Activated naive CD8-positive, alpha-beta T cell treated with anti-CD3 and anti-CD28 coated beads, Interleukin-2, amount 50 U/mL, for 24 hours (primary cell): ENCODE data around the gene SOX14.

Source experiments
- ATAC-seq: fragments of 150-1000 bp; cut with Tn5 transposase; one replicate; pipeline ENCODE4 v1.10.0; 2021
- DNase-seq: peaks from one replicate; pipeline ENCODE4 v3.0.0; 2021
- H3K27ac Mint-ChIP-seq: one replicate; pipeline ENCODE4 v1.8.0; 2021; ENCODE audit warnings: mild to moderate bottlenecking, mixed read lengths
- H3K27me3 Mint-ChIP-seq: one replicate; pipeline ENCODE4 v1.8.0; 2021; ENCODE audit warnings: mixed read lengths
- H3K36me3 Mint-ChIP-seq: one replicate; pipeline ENCODE4 v1.8.0; 2021; ENCODE audit warnings: low read depth, mixed read lengths
- H3K4me1 Mint-ChIP-seq: one replicate; pipeline ENCODE4 v1.8.0; 2021; ENCODE audit warnings: mixed read lengths
- H3K4me3 Mint-ChIP-seq: one replicate; pipeline ENCODE4 v1.8.0; 2021; ENCODE audit warnings: mild to moderate bottlenecking, moderate library complexity, mixed read lengths
- H3K9me3 Mint-ChIP-seq: one replicate; pipeline ENCODE4 v1.8.0; 2021; ENCODE audit warnings: mixed read lengths

SOX14 gene

GRCh38 chr3:137764001-137764433, at the start of gene SOX14:
SOX14 (plus strand) TSS chr3:137764315; CDS start chr3:137764785, 470 bp downstream.
- no peak within 1 kb of the TSS for H3K27ac Mint-ChIP-seq
- DNase-seq (no peak), ATAC-seq (no peak)
- H3K9me3 Mint-ChIP-seq, result no peaks in the 10 kb centered on the region
- no peaks in the 10 kb centered on the region for H3K4me1 Mint-ChIP-seq
- H3K36me3 Mint-ChIP-seq, result peaks cover 3% of the 10 kb centered on the region
- no peak within 1 kb of the TSS for H3K4me3 Mint-ChIP-seq
- peaks cover 88% of the 10 kb centered on the region for H3K27me3 Mint-ChIP-seq

DNA sequence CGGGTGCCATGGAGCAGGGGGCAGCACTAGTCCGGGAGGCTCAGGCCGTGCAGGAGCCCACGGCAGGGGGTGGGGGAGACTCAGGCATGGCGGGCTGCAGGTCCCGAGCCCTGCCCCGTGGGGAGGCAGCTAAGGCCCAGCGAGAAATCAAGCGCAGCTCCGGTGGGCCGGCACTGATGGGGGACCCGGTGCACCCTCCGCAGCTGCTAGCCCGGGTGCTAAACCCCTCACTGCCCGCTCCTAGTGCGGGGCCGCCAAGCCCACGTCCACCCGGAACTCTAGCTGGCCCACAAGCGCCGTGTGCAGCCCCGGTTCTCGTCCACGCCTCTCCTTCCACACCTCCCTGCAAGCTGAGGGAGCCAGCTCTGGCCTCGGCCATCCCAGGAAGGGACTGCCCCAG, 49.6 kb upstream of the SOX14 start:
- H3K27ac Mint-ChIP-seq, result no peak overlapping the region
- H3K9me3 Mint-ChIP-seq, result peaks cover 23% of the 10 kb centered on the region
- no peak for ATAC-seq
- H3K36me3 Mint-ChIP-seq, result no peaks in the 10 kb centered on the region
- H3K4me1 Mint-ChIP-seq, result no peaks in the 10 kb centered on the region
- no peak for DNase-seq
- H3K27me3 Mint-ChIP-seq, result no peaks in the 10 kb centered on the region
- H3K4me3 Mint-ChIP-seq, result no peak overlapping the region

DNA sequence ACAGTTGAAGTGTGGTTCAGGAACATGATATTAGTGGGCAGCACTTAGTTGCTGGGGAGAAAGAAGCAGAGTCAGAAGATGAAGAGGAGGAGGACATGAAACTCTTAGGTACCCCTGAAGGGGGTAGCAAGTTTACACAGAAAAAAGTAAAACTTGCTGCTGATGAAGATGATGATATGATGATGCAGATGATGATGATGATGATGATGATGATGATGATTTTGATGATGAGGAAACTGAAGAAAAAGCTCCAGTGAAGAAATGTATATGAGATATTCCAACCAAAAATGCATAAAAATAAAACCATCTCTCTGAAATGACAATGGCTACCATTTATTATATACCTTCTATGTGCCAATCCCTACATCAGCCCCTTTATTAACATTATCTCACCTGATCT, 39.9 kb upstream of the SOX14 start:
- Mint-ChIP-seq H3K9me3 (peaks cover 14% of the 10 kb centered on the region), H3K4me1 (no peaks in the 10 kb centered on the region), H3K27ac (no peak overlapping the region), H3K36me3 (no peaks in the 10 kb centered on the region), H3K4me3 (no peak overlapping the region), H3K27me3 (no peaks in the 10 kb centered on the region)
- DNase-seq, result no peak
- no peak for ATAC-seq

DNA sequence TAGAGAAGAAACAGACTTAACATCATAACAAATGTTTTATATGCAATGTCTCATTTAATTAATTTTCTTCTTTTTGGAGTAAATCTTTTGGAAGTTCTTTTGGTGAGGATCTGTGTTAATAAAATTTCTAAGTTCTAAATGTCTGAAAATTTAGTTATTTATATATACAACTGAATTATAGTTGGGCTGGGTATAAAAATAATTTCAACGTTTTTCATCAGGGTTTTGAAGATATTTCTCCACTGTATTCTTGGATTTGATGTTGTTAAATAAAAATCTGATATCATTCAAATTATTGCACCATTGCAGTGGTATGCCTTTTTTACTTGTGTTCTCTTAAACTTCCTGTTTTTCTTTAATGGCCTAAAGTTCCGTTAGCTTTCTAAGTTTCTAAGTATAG, 26.9 kb upstream of the SOX14 start:
- peaks cover 2% of the 10 kb centered on the region for H3K27me3 Mint-ChIP-seq
- DNase-seq (no peak), ATAC-seq (no peak)
- no peaks in the 10 kb centered on the region for H3K4me1 Mint-ChIP-seq
- peaks cover 2% of the 10 kb centered on the region for H3K36me3 Mint-ChIP-seq
- H3K9me3 Mint-ChIP-seq, result peaks cover 28% of the 10 kb centered on the region
- H3K4me3 Mint-ChIP-seq, result no peak overlapping the region
- H3K27ac Mint-ChIP-seq, result no peak overlapping the region

GRCh38 chr3:137738710-137739109, 25.4 kb upstream of the SOX14 start:
- ATAC-seq (no peak), DNase-seq (no peak)
- Mint-ChIP-seq H3K36me3 (peaks cover 2% of the 10 kb centered on the region), H3K4me1 (no peaks in the 10 kb centered on the region), H3K4me3 (no peak overlapping the region), H3K27ac (no peak overlapping the region), H3K9me3 (peaks cover 24% of the 10 kb centered on the region), H3K27me3 (no peaks in the 10 kb centered on the region)

- DNase-seq (no peak), ATAC-seq (no peak)
- H3K27ac Mint-ChIP-seq, result no peak overlapping the region
- no peaks in the 10 kb centered on the region for H3K9me3 Mint-ChIP-seq
- no peaks in the 10 kb centered on the region for H3K36me3 Mint-ChIP-seq
- H3K4me3 Mint-ChIP-seq, result no peak overlapping the region
- H3K4me1 Mint-ChIP-seq, result no peaks in the 10 kb centered on the region
- H3K27me3 Mint-ChIP-seq, result peaks cover 2% of the 10 kb centered on the region
These were observed 20.5 kb upstream of the SOX14 start for GRCh38 chr3:137743608-137744007.

DNA sequence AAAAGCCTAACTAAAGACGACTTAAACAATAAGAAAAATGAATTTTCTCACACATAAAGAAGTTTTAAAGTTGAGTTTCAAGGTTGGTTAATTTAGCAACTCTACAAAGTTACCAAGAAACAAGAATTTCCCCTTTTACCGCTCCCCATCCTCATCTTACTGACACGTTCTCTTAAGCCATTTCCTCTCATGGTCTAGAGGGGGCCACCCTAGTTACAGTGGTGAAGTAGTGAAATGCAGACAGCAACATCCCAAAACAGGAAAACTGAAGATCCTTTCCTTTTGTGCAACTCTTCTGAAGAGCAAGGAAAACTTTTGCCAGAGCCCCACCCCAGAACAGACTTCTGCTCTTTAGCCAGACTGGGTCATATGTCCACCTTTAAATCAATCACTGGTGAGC, 17.3 kb upstream of the SOX14 start:
- H3K27ac Mint-ChIP-seq, result no peak overlapping the region
- no peaks in the 10 kb centered on the region for H3K9me3 Mint-ChIP-seq
- ATAC-seq (no peak), DNase-seq (no peak)
- peaks cover 2% of the 10 kb centered on the region for H3K27me3 Mint-ChIP-seq
- H3K4me1 Mint-ChIP-seq, result no peaks in the 10 kb centered on the region
- no peak overlapping the region for H3K4me3 Mint-ChIP-seq
- no peaks in the 10 kb centered on the region for H3K36me3 Mint-ChIP-seq

GRCh38 chr3:137759505-137759904, 4.6 kb upstream of the SOX14 start:
- Mint-ChIP-seq H3K4me1 (no peaks in the 10 kb centered on the region), H3K27me3 (peaks cover 53% of the 10 kb centered on the region)
- DNase-seq, result no peak

GRCh38 chr3:137760341-137761098, 3.6 kb upstream of the SOX14 start:
- Mint-ChIP-seq H3K27ac (no peak overlapping the region), H3K9me3 (peaks cover 3% of the 10 kb centered on the region), H3K4me3 (no peak overlapping the region), H3K4me1 (no peaks in the 10 kb centered on the region), H3K36me3 (peaks cover under 1% of the 10 kb centered on the region), H3K27me3 (peaks cover 61% of the 10 kb centered on the region)
- DNase-seq (no peak), ATAC-seq (no peak)

More at GRCh38 chr3:137759505-137759904, 4.6 kb upstream of the SOX14 start:
- no peak for ATAC-seq
- H3K4me3 Mint-ChIP-seq, result no peak overlapping the region
- no peaks in the 10 kb centered on the region for H3K36me3 Mint-ChIP-seq
- no peak overlapping the region for H3K27ac Mint-ChIP-seq
- H3K9me3 Mint-ChIP-seq, result peaks cover 3% of the 10 kb centered on the region

DNA sequence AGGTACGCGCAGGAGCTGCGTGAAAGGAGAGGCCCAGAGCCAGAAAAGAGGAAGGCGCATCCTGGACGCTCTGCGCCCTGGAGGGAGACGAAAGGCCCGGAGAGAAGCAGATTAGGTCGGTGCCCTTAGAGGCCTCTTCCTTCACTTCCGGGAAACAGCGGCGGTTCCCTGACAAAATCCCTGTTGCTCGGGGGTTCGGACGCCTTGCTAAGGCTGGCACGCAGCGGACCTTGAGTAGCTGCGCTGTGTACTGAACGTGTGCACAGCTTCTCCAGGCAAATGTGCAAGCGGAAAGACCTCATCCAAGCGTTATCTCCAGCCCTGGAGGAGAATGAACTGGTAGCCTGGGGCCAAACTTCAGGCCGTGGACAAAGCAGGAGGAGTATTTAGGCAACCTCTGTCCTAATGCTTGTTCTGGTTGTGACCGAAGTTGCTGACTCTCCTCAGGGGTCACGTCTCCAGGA, 3.0 kb upstream of the SOX14 start:
- Mint-ChIP-seq H3K9me3 (peaks cover 3% of the 10 kb centered on the region), H3K27ac (no peak overlapping the region), H3K4me1 (no peaks in the 10 kb centered on the region), H3K36me3 (peaks cover 3% of the 10 kb centered on the region), H3K4me3 (no peak overlapping the region), H3K27me3 (peaks cover 67% of the 10 kb centered on the region)
- no peak for DNase-seq
- ATAC-seq, result no peak

DNA sequence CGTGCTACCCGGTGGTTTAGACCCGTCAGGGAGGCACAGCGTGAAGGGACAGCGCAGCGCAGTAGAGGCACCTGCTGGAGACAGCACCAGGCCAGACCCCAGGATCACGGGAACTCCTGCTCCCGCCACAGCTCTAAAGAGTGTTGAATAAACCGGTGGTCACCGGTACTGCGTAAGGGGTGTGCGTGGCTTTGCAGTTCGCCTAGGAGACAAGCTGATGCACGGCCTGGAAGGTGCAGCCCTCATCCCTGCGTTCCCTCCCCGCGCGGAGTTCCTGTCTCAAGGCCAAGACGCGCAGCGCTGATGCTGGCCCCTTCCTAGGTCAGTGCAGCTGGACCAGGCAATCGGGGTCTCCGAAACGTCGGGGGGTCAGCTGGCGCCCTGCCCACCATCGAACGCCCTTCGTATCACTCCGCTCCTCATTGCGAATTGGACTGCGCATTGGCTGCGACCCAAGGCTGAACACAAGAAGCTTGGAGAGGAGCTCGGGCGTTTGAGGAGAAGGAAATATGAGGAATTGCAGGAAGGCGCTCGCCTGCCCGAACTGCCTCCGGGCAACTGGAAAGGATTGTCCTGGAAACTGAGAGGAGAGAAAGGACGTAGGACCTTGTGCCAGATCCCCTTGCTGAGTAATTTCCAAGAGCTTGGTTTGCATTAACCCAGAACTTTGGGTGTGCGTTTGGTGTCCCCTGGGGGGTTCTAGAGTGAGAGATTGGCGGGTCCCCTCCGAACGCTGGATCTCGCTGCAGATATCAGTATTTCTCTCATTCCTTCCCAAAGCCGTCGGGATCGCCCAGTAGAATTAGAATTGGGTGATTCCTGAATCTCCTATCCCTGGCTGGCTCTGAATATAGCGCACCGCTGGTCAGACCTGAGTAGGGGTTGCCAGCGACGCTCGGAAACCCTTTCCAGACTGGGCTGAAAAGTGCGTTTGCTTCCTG, 2.3 kb upstream of the SOX14 start:
- no peak overlapping the region for H3K27ac Mint-ChIP-seq
- peaks cover 3% of the 10 kb centered on the region for H3K36me3 Mint-ChIP-seq
- peaks cover 74% of the 10 kb centered on the region for H3K27me3 Mint-ChIP-seq
- ATAC-seq (no peak), DNase-seq (no peak)
- H3K4me1 Mint-ChIP-seq, result no peaks in the 10 kb centered on the region
- H3K4me3 Mint-ChIP-seq, result no peak overlapping the region
- H3K9me3 Mint-ChIP-seq, result peaks cover under 1% of the 10 kb centered on the region

GRCh38 chr3:137762674-137763593, 1.2 kb upstream of the SOX14 start:
- Mint-ChIP-seq H3K4me1 (no peaks in the 10 kb centered on the region), H3K9me3 (no peaks in the 10 kb centered on the region), H3K27me3 (peaks cover 84% of the 10 kb centered on the region), H3K4me3 (no peak overlapping the region), H3K27ac (no peak overlapping the region), H3K36me3 (peaks cover 3% of the 10 kb centered on the region)
- no peak for DNase-seq
- ATAC-seq, result no peak

- DNase-seq (no peak), ATAC-seq (no peak)
- Mint-ChIP-seq H3K27me3 (peaks cover 87% of the 10 kb centered on the region), H3K4me1 (no peaks in the 10 kb centered on the region), H3K27ac (no peak overlapping the region), H3K36me3 (peaks cover 3% of the 10 kb centered on the region), H3K4me3 (no peak overlapping the region), H3K9me3 (no peaks in the 10 kb centered on the region)
These were observed 549 bp upstream of the SOX14 start for GRCh38 chr3:137763594-137763938.
